ENCODE results near the gene TMEM54.

Gene TMEM54

GRCh38 chr1:32863881-32864245 is 37.3 kb downstream of the TMEM54 start:
- TF ChIP-seq EZH2 (IDR thresholded peaks at IDR 0.05; ENCODE audit: borderline replicate concordance, low read length) = no peak
- TF ChIP-seq, protein P1, sequence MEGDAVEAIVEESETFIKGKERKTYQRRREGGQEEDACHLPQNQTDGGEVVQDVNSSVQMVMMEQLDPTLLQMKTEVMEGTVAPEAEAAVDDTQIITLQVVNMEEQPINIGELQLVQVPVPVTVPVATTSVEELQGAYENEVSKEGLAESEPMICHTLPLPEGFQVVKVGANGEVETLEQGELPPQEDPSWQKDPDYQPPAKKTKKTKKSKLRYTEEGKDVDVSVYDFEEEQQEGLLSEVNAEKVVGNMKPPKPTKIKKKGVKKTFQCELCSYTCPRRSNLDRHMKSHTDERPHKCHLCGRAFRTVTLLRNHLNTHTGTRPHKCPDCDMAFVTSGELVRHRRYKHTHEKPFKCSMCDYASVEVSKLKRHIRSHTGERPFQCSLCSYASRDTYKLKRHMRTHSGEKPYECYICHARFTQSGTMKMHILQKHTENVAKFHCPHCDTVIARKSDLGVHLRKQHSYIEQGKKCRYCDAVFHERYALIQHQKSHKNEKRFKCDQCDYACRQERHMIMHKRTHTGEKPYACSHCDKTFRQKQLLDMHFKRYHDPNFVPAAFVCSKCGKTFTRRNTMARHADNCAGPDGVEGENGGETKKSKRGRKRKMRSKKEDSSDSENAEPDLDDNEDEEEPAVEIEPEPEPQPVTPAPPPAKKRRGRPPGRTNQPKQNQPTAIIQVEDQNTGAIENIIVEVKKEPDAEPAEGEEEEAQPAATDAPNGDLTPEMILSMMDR (IDR thresholded peaks at IDR 0.05; ENCODE audit: low read length) = no peak
- Histone ChIP-seq H3K4me1 (ENCODE audit: insufficient read depth, low read length, severe bottlenecking) (no peaks in the 10 kb centered on the region), H2AFZ (ENCODE audit: low read length) (no peak overlapping the region), H3K4me3 (ENCODE audit: low read depth, low read length, poor library complexity, severe bottlenecking) (no peak overlapping the region), H3K9me3 (ENCODE audit: low read length) (no peaks in the 10 kb centered on the region), H3K27ac (ENCODE audit: low read depth, low read length, poor library complexity, severe bottlenecking) (no peak overlapping the region), H3K9me2 (ENCODE audit: low read depth, low read length) (no peaks in the 10 kb centered on the region), H3K27me3 (ENCODE audit: insufficient read depth, low read length) (no peaks in the 10 kb centered on the region), H3K9ac (ENCODE audit: low read length) (no peak overlapping the region), H3K36me3 (ENCODE audit: insufficient read depth, low read length) (peaks cover 4% of the 10 kb centered on the region; the same call in 1 of the 2 replicates), H3F3A (ENCODE audit: insufficient read depth, low read length) (no peaks in the 10 kb centered on the region), H4K20me1 (ENCODE audit: insufficient read depth, low read length) (no peaks in the 10 kb centered on the region), H3K79me2 (ENCODE audit: insufficient read depth, low read length) (no peaks in the 10 kb centered on the region), H3K4me2 (ENCODE audit: low read length) (no peak overlapping the region)

- Histone ChIP-seq H3K4me3 (ENCODE audit: low read depth, low read length, poor library complexity, severe bottlenecking) (no peak overlapping the region), H3K9me3 (ENCODE audit: low read length) (no peaks in the 10 kb centered on the region), H3K79me2 (ENCODE audit: insufficient read depth, low read length) (no peaks in the 10 kb centered on the region), H4K20me1 (ENCODE audit: insufficient read depth, low read length) (no peaks in the 10 kb centered on the region), H3K9ac (ENCODE audit: low read length) (no peak overlapping the region), H3K36me3 (ENCODE audit: insufficient read depth, low read length) (peaks cover 4% of the 10 kb centered on the region; the same call in 1 of the 2 replicates), H3F3A (ENCODE audit: insufficient read depth, low read length) (no peaks in the 10 kb centered on the region), H3K4me2 (ENCODE audit: low read length) (no peak overlapping the region), H3K27me3 (ENCODE audit: insufficient read depth, low read length) (no peaks in the 10 kb centered on the region), H3K9me2 (ENCODE audit: low read depth, low read length) (no peaks in the 10 kb centered on the region), H3K4me1 (ENCODE audit: insufficient read depth, low read length, severe bottlenecking) (no peaks in the 10 kb centered on the region), H3K27ac (ENCODE audit: low read depth, low read length, poor library complexity, severe bottlenecking) (no peak overlapping the region), H2AFZ (ENCODE audit: low read length) (no peak overlapping the region)
- no peak for TF ChIP-seq EZH2 (IDR thresholded peaks at IDR 0.05; ENCODE audit: borderline replicate concordance, low read length)
- TF ChIP-seq, protein P1 (IDR thresholded peaks at IDR 0.05; ENCODE audit: low read length) = no peak
Measured at GRCh38 chr1:32863218-32863880, 37.8 kb downstream of the TMEM54 start.

DNA sequence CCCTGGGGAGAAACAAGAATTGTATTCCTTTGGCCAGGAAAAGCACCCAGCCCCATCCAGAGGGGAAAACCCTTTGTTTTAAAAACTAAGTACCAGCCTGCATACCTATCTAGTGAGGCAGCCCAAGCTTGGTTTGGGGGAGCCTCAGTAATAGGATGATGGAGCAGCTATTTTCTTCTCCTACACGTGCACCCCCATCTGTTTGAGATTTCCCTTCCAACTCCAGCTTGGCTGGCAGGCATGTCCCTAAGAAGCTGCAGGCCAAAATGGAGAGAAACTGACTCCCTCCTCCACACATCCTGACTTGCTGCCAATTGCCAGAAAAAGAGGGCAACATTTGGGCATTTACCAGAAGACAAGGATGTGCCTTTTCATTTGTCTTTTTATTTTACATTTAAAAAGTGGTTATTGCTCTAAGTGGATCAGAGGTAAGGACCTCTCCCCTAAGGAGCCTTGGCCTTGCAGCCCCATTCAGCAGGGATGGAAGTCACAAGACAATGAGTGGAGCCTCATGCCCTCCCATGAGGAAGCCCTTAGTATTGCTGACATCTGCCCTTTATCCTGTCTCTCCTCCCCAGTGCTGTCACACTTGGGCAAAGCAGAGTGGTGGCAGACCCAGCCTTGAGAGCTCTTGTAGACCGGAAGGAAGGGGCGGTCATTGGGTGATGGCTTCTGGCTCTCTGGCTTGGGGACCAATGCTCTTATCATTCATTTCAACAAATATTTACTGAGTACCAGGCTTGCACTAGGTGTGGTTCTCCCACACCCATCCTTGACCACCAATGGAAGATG is 39.1 kb downstream of the TMEM54 start:
- H2AFZ ChIP-seq (ENCODE audit: low read length) = no peak overlapping the region
- no peaks in the 10 kb centered on the region for H3K9me3 ChIP-seq (ENCODE audit: low read length)
- no peak overlapping the region for H3K4me3 ChIP-seq (ENCODE audit: low read depth, low read length, poor library complexity, severe bottlenecking)
- no peaks in the 10 kb centered on the region for H3K79me2 ChIP-seq (ENCODE audit: insufficient read depth, low read length)
- no peaks in the 10 kb centered on the region for H3F3A ChIP-seq (ENCODE audit: insufficient read depth, low read length)
- no peaks in the 10 kb centered on the region for H3K9me2 ChIP-seq (ENCODE audit: low read depth, low read length)
- no peak for TF ChIP-seq EZH2 (IDR thresholded peaks at IDR 0.05; ENCODE audit: borderline replicate concordance, low read length)
- TF ChIP-seq, protein P1 (IDR thresholded peaks at IDR 0.05; ENCODE audit: low read length) = no peak
- H3K9ac ChIP-seq (ENCODE audit: low read length) = no peak overlapping the region
- H3K4me2 ChIP-seq (ENCODE audit: low read length) = no peak overlapping the region
- peaks cover 6% of the 10 kb centered on the region; the same call in 1 of the 2 replicates for H3K36me3 ChIP-seq (ENCODE audit: insufficient read depth, low read length)
- no peaks in the 10 kb centered on the region for H3K27me3 ChIP-seq (ENCODE audit: insufficient read depth, low read length)
- no peaks in the 10 kb centered on the region for H3K4me1 ChIP-seq (ENCODE audit: insufficient read depth, low read length, severe bottlenecking)
- H4K20me1 ChIP-seq (ENCODE audit: insufficient read depth, low read length) = no peaks in the 10 kb centered on the region
- H3K27ac ChIP-seq (ENCODE audit: low read depth, low read length, poor library complexity, severe bottlenecking) = no peak overlapping the region

Data from OCI-LY1 (cell line).